OCI-LY3 (cell line): Measurements from ENCODE around the gene RFX4.

Experiments
- H2AFZ ChIP-seq: fragments of 200-600, 300-600 bp; shearing (Covaris generic); 2 replicates; pipeline ENCODE4 v1.6.0; 2014; ENCODE audit warnings: antibody characterized with exemption, low read depth, low read length
- H3K27ac ChIP-seq: fragments of 200-600, 300-600 bp; sonication (generic); 2 replicates; pipeline ENCODE4 v1.5.1; 2014; ENCODE audit warnings: mild to moderate bottlenecking, low read length, moderate library complexity, mixed read lengths
- H3K27me3 ChIP-seq: fragments of 200-600, 300-600 bp; sonication (generic); 2 replicates; pipeline ENCODE4 v1.6.1; 2014; ENCODE audit warnings: low read depth, low read length, mixed read lengths
- H3K36me3 ChIP-seq: fragments of 200-600, 300-600 bp; sonication (generic); replicated peaks from 2 replicates; pipeline ENCODE3; 2014; ENCODE audit warnings: low read depth, low read length, mixed read lengths
- H3K4me1 ChIP-seq: fragments of 300-600, 200-600 bp; sonication (generic); 2 replicates; pipeline ENCODE4 v1.6.1; 2014; ENCODE audit warnings: low read length, mixed read lengths
- H3K4me2 ChIP-seq: fragments of 200-600, 300-600 bp; sonication (generic); 2 replicates; pipeline ENCODE4 v1.6.1; 2014; ENCODE audit warnings: low read length, mixed read lengths
- H3K4me3 ChIP-seq: fragments of 300-600, 200-600 bp; sonication (generic); 2 replicates; pipeline ENCODE4 v1.5.1; 2014; ENCODE audit warnings: antibody characterized with exemption, mild to moderate bottlenecking, low read length, moderate library complexity
- H3K79me2 ChIP-seq: fragments of 300-600, 200-600 bp; shearing (Covaris generic); 2 replicates; pipeline ENCODE4 v1.6.1; 2014; ENCODE audit warnings: mild to moderate bottlenecking, low read length, mixed read lengths
- H3K9ac ChIP-seq: fragments of 300-600, 200-600 bp; shearing (Covaris generic); 2 replicates; pipeline ENCODE4 v1.6.0; 2014; ENCODE audit warnings: mild to moderate bottlenecking, low read length, moderate library complexity
- H3K9me3 ChIP-seq: fragments of 200-600, 300-600 bp; shearing (Covaris generic); 2 replicates; pipeline ENCODE4 v1.6.1; 2014; ENCODE audit warnings: low read length, mixed read lengths; ENCODE audit not compliant: insufficient read depth
- H4K20me1 ChIP-seq: fragments of 200-600, 300-600 bp; sonication (generic); 2 replicates; pipeline ENCODE4 v1.6.1; 2016; ENCODE audit warnings: low read length, mixed read lengths; ENCODE audit not compliant: insufficient read depth
- EZH2phosphoT487 ChIP-seq: fragments of 200-600 bp; shearing (Covaris generic); IDR thresholded peaks from 2 replicates; pipeline ENCODE4 v1.6.1; 2018; ENCODE audit warnings: antibody characterized with exemption, mixed run types, low read depth
- TF ChIP-seq, protein P1 (sequence below): fragments of 200-600, 300-600 bp; sonication (generic); IDR thresholded peaks from 2 replicates; pipeline ENCODE4 v1.5.1; 2014; ENCODE audit warnings: antibody characterized with exemption, low read length, low read depth

The RFX4 gene

GRCh38 chr12:106582641-106583230 lies at the start of gene RFX4:
Gene RFX4, plus strand, starts transcription at chr12:106583004. Its CDS starts 317 bp downstream, at chr12:106583321.
- Histone ChIP-seq H3K4me2 (no peak within 1 kb of the TSS), H3K27me3 (no peaks in the 10 kb centered on the region; the same call in 1 of the 2 replicates)

DNA sequence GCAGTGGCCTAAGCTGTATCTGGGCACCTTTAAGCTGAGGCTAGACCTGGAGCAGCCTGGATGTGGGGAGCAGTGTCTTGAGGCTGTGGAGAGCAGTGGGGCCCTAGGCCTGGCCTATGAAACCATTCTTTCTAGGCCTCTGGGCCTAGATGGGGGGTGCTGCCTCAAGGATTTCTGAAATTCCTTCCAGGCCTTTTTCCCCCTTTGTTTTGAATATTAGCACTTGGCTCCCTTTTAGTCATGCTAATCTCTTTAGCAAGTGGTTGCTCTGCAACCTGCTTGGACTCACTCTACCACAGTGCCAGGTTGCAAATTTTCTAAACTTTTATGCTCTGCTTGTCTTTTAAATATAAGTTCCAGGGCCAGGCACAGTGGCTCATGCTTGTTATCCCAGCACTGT lies 41.6 kb upstream of the RFX4 start:
- Histone ChIP-seq H4K20me1 (no peaks in the 10 kb centered on the region), H3K4me3 (no peak overlapping the region), H3K9ac (no peak overlapping the region), H3K4me1 (no peaks in the 10 kb centered on the region), H3K27ac (no peak overlapping the region), H3K27me3 (no peaks in the 10 kb centered on the region), H3K79me2 (no peaks in the 10 kb centered on the region), H3K9me3 (no peaks in the 10 kb centered on the region), H3K4me2 (no peak overlapping the region), H3K36me3 (no peaks in the 10 kb centered on the region), H2AFZ (no peak overlapping the region)
- no peak for TF ChIP-seq EZH2phosphoT487
- TF ChIP-seq, protein P1, sequence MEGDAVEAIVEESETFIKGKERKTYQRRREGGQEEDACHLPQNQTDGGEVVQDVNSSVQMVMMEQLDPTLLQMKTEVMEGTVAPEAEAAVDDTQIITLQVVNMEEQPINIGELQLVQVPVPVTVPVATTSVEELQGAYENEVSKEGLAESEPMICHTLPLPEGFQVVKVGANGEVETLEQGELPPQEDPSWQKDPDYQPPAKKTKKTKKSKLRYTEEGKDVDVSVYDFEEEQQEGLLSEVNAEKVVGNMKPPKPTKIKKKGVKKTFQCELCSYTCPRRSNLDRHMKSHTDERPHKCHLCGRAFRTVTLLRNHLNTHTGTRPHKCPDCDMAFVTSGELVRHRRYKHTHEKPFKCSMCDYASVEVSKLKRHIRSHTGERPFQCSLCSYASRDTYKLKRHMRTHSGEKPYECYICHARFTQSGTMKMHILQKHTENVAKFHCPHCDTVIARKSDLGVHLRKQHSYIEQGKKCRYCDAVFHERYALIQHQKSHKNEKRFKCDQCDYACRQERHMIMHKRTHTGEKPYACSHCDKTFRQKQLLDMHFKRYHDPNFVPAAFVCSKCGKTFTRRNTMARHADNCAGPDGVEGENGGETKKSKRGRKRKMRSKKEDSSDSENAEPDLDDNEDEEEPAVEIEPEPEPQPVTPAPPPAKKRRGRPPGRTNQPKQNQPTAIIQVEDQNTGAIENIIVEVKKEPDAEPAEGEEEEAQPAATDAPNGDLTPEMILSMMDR: no peak

More at GRCh38 chr12:106582641-106583230, at the start of gene RFX4:
- no peak within 1 kb of the TSS for H3K4me3 ChIP-seq
- no peak for TF ChIP-seq EZH2phosphoT487
- TF ChIP-seq, protein P1: no peak
- H3K9ac ChIP-seq: no peak within 1 kb of the TSS
- no peaks in the 10 kb centered on the region for H3K9me3 ChIP-seq
- H2AFZ ChIP-seq: no peak within 1 kb of the TSS
- no peaks in the 10 kb centered on the region for H3K36me3 ChIP-seq
- no peaks in the 10 kb centered on the region for H4K20me1 ChIP-seq
- no peaks in the 10 kb centered on the region for H3K79me2 ChIP-seq
- no peak within 1 kb of the TSS for H3K27ac ChIP-seq
- no peaks in the 10 kb centered on the region for H3K4me1 ChIP-seq

DNA sequence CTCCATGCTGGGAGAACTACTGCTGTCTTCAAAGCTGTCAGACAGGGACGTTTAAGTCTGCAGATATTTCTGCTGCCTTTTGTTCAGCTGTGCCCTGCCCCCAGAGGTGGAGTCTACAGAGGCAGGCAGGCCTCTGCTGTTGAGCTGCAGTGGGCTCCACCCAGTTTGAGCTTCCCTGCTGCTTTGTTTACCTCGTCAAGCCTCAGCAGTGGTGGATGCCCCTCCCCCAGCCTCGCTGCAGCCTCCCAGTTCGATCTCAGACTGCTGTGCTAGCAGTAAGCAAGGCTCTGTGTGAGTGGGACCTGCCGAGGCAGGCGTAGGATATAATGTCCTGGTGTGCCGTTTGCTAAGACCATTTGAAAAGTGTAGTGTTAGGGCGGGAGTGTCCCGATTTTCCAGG lies 31.4 kb upstream of the RFX4 start:
- TF ChIP-seq EZH2phosphoT487: no peak
- TF ChIP-seq, protein P1: no peak
- no peak overlapping the region for H3K27ac ChIP-seq
- H3K36me3 ChIP-seq: no peaks in the 10 kb centered on the region
- no peaks in the 10 kb centered on the region for H3K4me1 ChIP-seq
- H3K27me3 ChIP-seq: no peaks in the 10 kb centered on the region
- no peak overlapping the region for H3K9ac ChIP-seq
- H3K9me3 ChIP-seq: peaks cover 15% of the 10 kb centered on the region
- H2AFZ ChIP-seq: no peak overlapping the region
- H3K79me2 ChIP-seq: no peaks in the 10 kb centered on the region
- no peak overlapping the region for H3K4me3 ChIP-seq
- H4K20me1 ChIP-seq: no peaks in the 10 kb centered on the region
- H3K4me2 ChIP-seq: no peak overlapping the region

DNA sequence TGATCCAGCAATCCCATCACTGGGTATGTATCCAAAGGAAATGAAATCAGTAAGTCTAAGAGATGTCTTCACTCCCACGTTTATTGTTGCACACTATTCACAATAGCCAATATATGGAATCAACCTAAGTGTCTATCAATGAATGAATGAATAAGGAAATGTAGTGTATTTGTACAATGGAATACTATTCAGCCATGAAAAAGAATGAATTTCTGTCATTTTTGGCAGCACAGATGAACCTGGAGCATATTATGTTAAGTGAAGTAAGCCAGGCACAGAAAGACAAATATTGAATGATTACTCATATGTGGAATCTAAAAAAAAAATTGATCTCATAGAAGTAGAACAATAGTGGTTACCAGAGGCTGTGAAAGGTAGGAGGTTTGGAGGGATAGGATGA lies 30.6 kb upstream of the RFX4 start:
- no peak overlapping the region for H3K9ac ChIP-seq
- H3K9me3 ChIP-seq: peaks cover 15% of the 10 kb centered on the region
- H2AFZ ChIP-seq: no peak overlapping the region
- H3K79me2 ChIP-seq: no peaks in the 10 kb centered on the region
- H3K4me2 ChIP-seq: no peak overlapping the region
- TF ChIP-seq, protein P1: no peak
- no peak for TF ChIP-seq EZH2phosphoT487
- H3K27ac ChIP-seq: no peak overlapping the region
- no peak overlapping the region for H3K4me3 ChIP-seq
- no peaks in the 10 kb centered on the region for H3K27me3 ChIP-seq
- H4K20me1 ChIP-seq: no peaks in the 10 kb centered on the region
- H3K4me1 ChIP-seq: no peaks in the 10 kb centered on the region
- no peaks in the 10 kb centered on the region for H3K36me3 ChIP-seq
